GM23248 (cell line): ENCODE measurements around the gene CEP192. TPM values are rescaled to one million over a fixed set of nuclear protein-coding genes. Genes with fewer than 3 reads are reported as not detected.

Experiments used
- DNase-seq: peaks from one replicate; pipeline ENCODE4 v3.0.0-alpha.2; 2015
- H2AFZ ChIP-seq: fragments of 200-600 bp; sonication (generic); 2 replicates; pipeline ENCODE4 v1.6.1; 2016; ENCODE audit warnings: antibody characterized with exemption
- H3F3A ChIP-seq: fragments of 200-600 bp; sonication (generic); 2 replicates; pipeline ENCODE4 v1.6.1; 2016; ENCODE audit warnings: mild to moderate bottlenecking, antibody characterized with exemption, mixed run types; ENCODE audit not compliant: insufficient read depth
- H3K27ac ChIP-seq: fragments of 200-600 bp; sonication (generic); 2 replicates; pipeline ENCODE4 v1.5.1; 2016; ENCODE audit warnings: mild to moderate bottlenecking
- H3K27me3 ChIP-seq: fragments of 200-600 bp; sonication (generic); replicated peaks from 2 replicates; pipeline ENCODE4 v1.6.1; 2016; ENCODE audit warnings: mild to moderate bottlenecking; ENCODE audit not compliant: insufficient read depth
- H3K36me3 ChIP-seq: fragments of 200-600 bp; sonication (generic); 2 replicates; pipeline ENCODE4 v1.6.1; 2016; ENCODE audit warnings: low read depth, mild to moderate bottlenecking
- H3K4me1 ChIP-seq: fragments of 200-600 bp; sonication (generic); 2 replicates; pipeline ENCODE4 v1.6.1; 2016; ENCODE audit warnings: mild to moderate bottlenecking; ENCODE audit not compliant: insufficient read depth
- H3K4me2 ChIP-seq: fragments of 200-600 bp; sonication (generic); one replicate; pipeline ENCODE4 v1.6.1; 2016; ENCODE audit warnings: mild to moderate bottlenecking; ENCODE audit not compliant: unreplicated experiment
- H3K4me3 ChIP-seq: fragments of 200-600 bp; sonication (generic); 2 replicates; pipeline ENCODE4 v1.5.1; 2016; ENCODE audit warnings: mild to moderate bottlenecking
- H3K79me2 ChIP-seq: fragments of 200-600 bp; sonication (generic); 2 replicates; pipeline ENCODE4 v1.6.1; 2016; ENCODE audit warnings: mild to moderate bottlenecking; ENCODE audit not compliant: insufficient read depth
- H3K9ac ChIP-seq: fragments of 200-600 bp; sonication (generic); 2 replicates; pipeline ENCODE4 v1.6.1; 2016; ENCODE audit warnings: mild to moderate bottlenecking
- H3K9me2 ChIP-seq: fragments of 200-600 bp; sonication (generic); 2 replicates; pipeline ENCODE4 v1.6.1; 2016; ENCODE audit warnings: mixed run types, mild to moderate bottlenecking, moderate library complexity; ENCODE audit not compliant: insufficient read depth
- H3K9me3 ChIP-seq: fragments of 200-600 bp; sonication (generic); one replicate; pipeline ENCODE4 v1.6.1; 2017; ENCODE audit warnings: low read depth
- H4K20me1 ChIP-seq: fragments of 200-600 bp; sonication (generic); 2 replicates; pipeline ENCODE4 v1.6.0; 2016; ENCODE audit not compliant: insufficient read depth
- EZH2 ChIP-seq: fragments of 200-600 bp; sonication (generic); IDR thresholded peaks from 2 replicates; pipeline ENCODE4 v1.6.1; 2018; ENCODE audit warnings: antibody characterized with exemption, mild to moderate bottlenecking; ENCODE audit not compliant: insufficient read depth, poor library complexity, severe bottlenecking
- EZH2phosphoT487 ChIP-seq: fragments of 200-600 bp; sonication (generic); IDR thresholded peaks from 2 replicates; pipeline ENCODE4 v1.6.1; 2018; ENCODE audit warnings: antibody characterized with exemption, moderate library complexity, mild to moderate bottlenecking, low read depth; ENCODE audit not compliant: insufficient read depth
- WGBS, 2 experiments: methylation state at CpG; one replicate each; pipeline ENCODE4 v1.1.6; 2015 to 2017; ENCODE audit warnings: low lambda C conversion rate in 2 of 2, low coverage in 1 of 2; ENCODE audit errors: missing lambda C conversion rate in 2 of 2; 5-methylcytosine and 5-hydroxymethylcytosine counted together
- in situ Hi-C: fragments of 300-500 bp; cut with MboI; formaldehyde crosslinking; loops from 2 replicates; pipeline ENCODE4 v1.15.0; 2020
- polyA plus RNA-seq: library from polyadenylated mRNA; unstranded; fragments of >200 nt; fragmentation: Nextera tagmentation; extraction: Ambion mirVana; gene quantifications from 2 replicates; pipeline ENCODE4 v1.2.1, GENCODE V29; 2016
- total RNA-seq: library from RNA; depleted of rRNA; stranded (reverse); fragments of >200 nt; shearing (Covaris generic); gene quantifications from 2 replicates; pipeline ENCODE4 v1.2.3, GENCODE V29; 2014

CEP192 gene
- total and polyA plus RNA-seq, 2 experiments from 2014 or later, result 7.4 to 21.5 TPM

- no peak overlapping the region for H3K9ac ChIP-seq
- no peaks in the 10 kb centered on the region for H3K9me3 ChIP-seq
- H3K27ac ChIP-seq, result no peak overlapping the region
- DNase-seq, result peak; percentile 57
- H3K4me2 ChIP-seq, result no peak overlapping the region
- H3F3A ChIP-seq, result no peaks in the 10 kb centered on the region
- no peaks in the 10 kb centered on the region; the same call in 1 of the 2 replicates for H3K79me2 ChIP-seq
- no peak overlapping the region for H2AFZ ChIP-seq
- in situ Hi-C loops, result no loop called here
- peaks cover 12% of the 10 kb centered on the region; the same call in 1 of the 2 replicates for H3K36me3 ChIP-seq
- TF ChIP-seq EZH2, result no peak
- no peak for TF ChIP-seq EZH2phosphoT487
- 96 to 97% methylated on average over 7 of the region's 7 CpGs for WGBS, 2 experiments
- no peaks in the 10 kb centered on the region for H4K20me1 ChIP-seq
- H3K27me3 ChIP-seq, result no peaks in the 10 kb centered on the region
- no peak overlapping the region for H3K4me3 ChIP-seq
- no peaks in the 10 kb centered on the region for H3K9me2 ChIP-seq
- H3K4me1 ChIP-seq, result 0 out of 2 replicates have a peak, but pooled peaks cover 8% of the 10 kb centered on the region
Observed at GRCh38 chr18:13035249-13035914, 44.2 kb downstream of the CEP192 start.

GRCh38 chr18:13036622-13037320 is 45.6 kb downstream of the CEP192 start:
- H3K27me3 ChIP-seq, result no peaks in the 10 kb centered on the region
- no peaks in the 10 kb centered on the region; the same call in 1 of the 2 replicates for H3K79me2 ChIP-seq
- TF ChIP-seq EZH2phosphoT487, result no peak
- TF ChIP-seq EZH2, result no peak
- H3K9me3 ChIP-seq, result no peaks in the 10 kb centered on the region
- H3K9ac ChIP-seq, result no peak overlapping the region
- H3K4me1 ChIP-seq, result 0 out of 2 replicates have a peak, but pooled peaks cover 8% of the 10 kb centered on the region
- H2AFZ ChIP-seq, result no peak overlapping the region
- peak; percentile 46 for DNase-seq
- in situ Hi-C loops, result no loop called here
- no peaks in the 10 kb centered on the region for H4K20me1 ChIP-seq
- H3K36me3 ChIP-seq, result peaks cover 2% of the 10 kb centered on the region; the same call in 1 of the 2 replicates
- 95 to 96% methylated on average over 7 of the region's 7 CpGs for WGBS, 2 experiments
- H3K27ac ChIP-seq, result no peak overlapping the region
- H3K4me2 ChIP-seq, result no peak overlapping the region
- no peaks in the 10 kb centered on the region for H3K9me2 ChIP-seq
- no peaks in the 10 kb centered on the region for H3F3A ChIP-seq
- no peak overlapping the region for H3K4me3 ChIP-seq

GRCh38 chr18:13039806-13040205 is 48.6 kb downstream of the CEP192 start:
- H4K20me1 ChIP-seq, result no peaks in the 10 kb centered on the region
- no peak for TF ChIP-seq EZH2
- no peak for TF ChIP-seq EZH2phosphoT487
- no peaks in the 10 kb centered on the region for H3F3A ChIP-seq
- H3K27ac ChIP-seq, result no peak overlapping the region
- H3K27me3 ChIP-seq, result no peaks in the 10 kb centered on the region
- WGBS, 2 experiments, result 92 to 100% methylated on average over 1 of the region's 1 CpG
- H3K9me2 ChIP-seq, result no peaks in the 10 kb centered on the region
- H3K9me3 ChIP-seq, result no peaks in the 10 kb centered on the region
- in situ Hi-C loops, result no loop called here
- peaks cover 16% of the 10 kb centered on the region; the same call in 1 of the 2 replicates for H3K36me3 ChIP-seq
- no peak overlapping the region for H3K4me3 ChIP-seq
- H2AFZ ChIP-seq, result no peak overlapping the region
- peak; percentile 14 for DNase-seq
- peaks cover 10% of the 10 kb centered on the region for H3K79me2 ChIP-seq
- no peak overlapping the region for H3K4me2 ChIP-seq
- 0 out of 2 replicates have a peak, but pooled peaks cover 8% of the 10 kb centered on the region for H3K4me1 ChIP-seq
- no peak overlapping the region for H3K9ac ChIP-seq

- no peak for DNase-seq
Observed at GRCh38 chr18:13043066-13043465, 51.9 kb downstream of the CEP192 start.

More at GRCh38 chr18:13043066-13043465, 51.9 kb downstream of the CEP192 start:
- Histone ChIP-seq H2AFZ (no peak overlapping the region), H3K9me2 (no peaks in the 10 kb centered on the region), H3F3A (no peaks in the 10 kb centered on the region), H3K27me3 (no peaks in the 10 kb centered on the region), H3K4me1 (no peaks in the 10 kb centered on the region), H3K36me3 (peaks cover 22% of the 10 kb centered on the region; the same call in 1 of the 2 replicates), H3K9me3 (no peaks in the 10 kb centered on the region), H3K4me2 (no peak overlapping the region), H3K27ac (no peak overlapping the region), H3K4me3 (no peak overlapping the region), H3K9ac (no peak overlapping the region), H4K20me1 (no peaks in the 10 kb centered on the region), H3K79me2 (peaks cover 29% of the 10 kb centered on the region)
- in situ Hi-C loops, result no loop called here
- no peak for TF ChIP-seq EZH2
- TF ChIP-seq EZH2phosphoT487, result no peak
- WGBS, 2 experiments, result 96 to 97% methylated on average over 4 of the region's 4 CpGs
